Left kidney (tissue), 2 donors: ENCODE data around the gene FBXL16. TPM values are rescaled to one million over a fixed set of nuclear protein-coding genes. Genes with fewer than 3 reads are reported as not detected.

Experiments used
- DNase-seq: peaks from one replicate; pipeline ENCODE4 v3.0.0-alpha.2; 2013
- polyA plus RNA-seq: library from polyadenylated mRNA; unstranded; fragments of 120-200 nt; gene quantifications from one replicate; pipeline ENCODE4 v1.2.1, GENCODE V29; 2013; ENCODE audit not compliant: insufficient read length

Gene FBXL16
- polyA plus RNA-seq, 1 donor = 0.75 TPM

DNA sequence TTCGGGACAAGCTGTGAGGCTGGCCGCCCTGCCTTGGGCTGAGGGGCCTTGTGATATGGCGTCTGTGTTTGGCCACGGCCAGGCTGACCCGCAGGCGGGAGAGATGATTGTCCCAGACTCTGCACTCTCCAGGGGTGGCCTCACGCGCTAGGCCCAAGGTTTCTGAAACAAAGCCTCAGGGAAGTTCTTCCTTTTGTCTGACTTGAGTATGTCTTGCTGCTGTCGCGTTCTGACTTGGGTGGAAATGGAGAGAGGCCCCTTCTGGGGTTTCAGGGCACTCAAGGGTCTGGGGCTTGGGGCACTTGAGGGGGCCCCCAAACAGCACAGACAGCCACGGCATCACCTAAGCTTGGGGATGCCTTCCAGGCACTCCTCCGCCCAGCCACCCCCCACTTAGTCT is 5.5 kb upstream of the FBXL16 start:
- DNase-seq = no peak

GRCh38 chr16:710500-711075 is 5.0 kb upstream of the FBXL16 start:
- DNase-seq = no peak

DNA sequence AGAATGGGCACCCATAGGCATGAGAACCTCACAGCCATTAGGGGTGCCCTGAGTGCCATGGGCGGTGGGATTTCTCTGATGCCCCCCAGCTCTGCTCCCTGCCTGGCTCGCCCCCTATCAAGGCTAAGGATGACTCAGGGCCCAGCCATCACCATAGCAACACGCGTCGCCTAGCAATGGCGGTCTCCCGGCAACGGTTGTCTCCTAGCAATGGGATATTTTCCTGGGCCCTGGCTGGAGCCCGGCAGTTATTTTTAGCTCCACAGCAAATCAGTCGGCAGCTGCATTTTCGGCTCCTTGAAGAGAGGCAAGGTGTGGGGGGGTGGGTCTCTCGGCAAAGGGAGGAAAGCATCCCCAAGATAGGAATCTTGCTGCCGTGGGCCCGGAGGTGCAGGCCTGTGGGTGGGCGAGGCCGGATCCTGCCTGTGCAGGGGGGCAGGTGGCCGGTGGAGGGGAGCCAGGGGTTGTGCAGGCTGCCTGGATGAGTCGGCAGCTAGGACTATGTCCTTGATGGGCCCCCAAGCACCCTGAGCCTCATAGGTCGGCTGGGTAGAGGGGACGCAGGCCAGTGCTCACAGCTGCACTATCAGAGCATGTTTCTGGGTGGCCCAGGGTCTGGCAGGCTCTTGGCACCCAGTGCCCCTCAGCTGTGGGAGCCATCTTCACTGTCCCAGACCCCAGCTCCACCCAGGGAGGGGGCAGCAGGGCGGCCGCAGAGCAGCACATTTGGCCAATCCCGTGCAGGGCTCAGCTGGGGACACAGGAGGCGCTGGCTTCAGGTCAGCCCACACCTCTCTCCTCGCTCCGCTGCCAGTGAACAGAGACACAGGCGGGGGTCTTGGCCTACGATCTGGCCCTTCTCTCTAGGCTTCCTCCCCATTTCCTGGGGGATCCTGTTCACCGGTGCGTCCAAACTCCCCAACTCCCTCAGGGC is 4.2 kb upstream of the FBXL16 start:
- DNase-seq = no peak

- no peak for DNase-seq
These were observed 3.4 kb upstream of the FBXL16 start for GRCh38 chr16:708959-709358.

DNA sequence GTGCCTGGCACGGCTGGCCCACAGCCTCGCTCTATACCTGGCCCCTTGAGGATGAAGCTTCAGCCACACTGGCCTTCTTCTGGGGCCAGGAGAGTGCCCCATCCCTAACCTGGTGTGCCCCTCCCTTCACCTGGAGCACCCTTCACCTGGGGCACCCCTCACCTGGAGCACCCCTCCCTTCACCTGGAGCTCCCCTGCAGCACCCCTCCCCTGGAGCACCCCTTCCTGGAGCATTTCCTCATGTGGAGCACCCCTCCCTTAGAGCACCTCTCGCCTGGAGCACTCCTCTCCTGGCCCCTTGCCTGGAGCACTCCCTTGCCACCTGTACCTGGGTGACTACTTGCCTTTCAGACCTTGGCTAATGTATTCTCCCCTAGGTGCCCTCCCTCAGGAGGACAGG is 2.4 kb upstream of the FBXL16 start:
- no peak for DNase-seq

DNA sequence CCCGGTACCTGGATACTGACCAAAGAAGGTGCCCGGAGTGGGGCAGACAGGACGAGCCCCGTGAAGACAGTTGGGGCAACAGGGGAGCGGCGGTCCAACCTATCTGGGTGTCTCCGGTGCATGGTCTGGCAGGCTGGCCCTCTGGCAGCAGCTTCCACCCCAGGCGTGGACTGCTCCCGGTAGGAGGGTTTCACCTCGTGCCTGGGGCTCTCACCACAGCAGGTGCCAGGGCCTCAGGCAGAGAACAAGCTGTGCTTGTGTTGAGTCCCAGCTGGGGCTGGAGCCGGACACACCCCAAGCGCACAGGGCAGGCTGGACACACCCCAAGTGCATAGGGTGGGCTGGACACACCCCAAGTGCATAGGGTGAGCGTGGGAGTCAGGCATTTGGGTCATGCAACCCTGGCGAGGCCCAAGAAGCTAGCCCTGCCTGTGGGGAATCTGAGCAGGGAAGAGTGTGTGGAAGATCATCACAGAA is 1.5 kb upstream of the FBXL16 start:
- DNase-seq = no peak

DNA sequence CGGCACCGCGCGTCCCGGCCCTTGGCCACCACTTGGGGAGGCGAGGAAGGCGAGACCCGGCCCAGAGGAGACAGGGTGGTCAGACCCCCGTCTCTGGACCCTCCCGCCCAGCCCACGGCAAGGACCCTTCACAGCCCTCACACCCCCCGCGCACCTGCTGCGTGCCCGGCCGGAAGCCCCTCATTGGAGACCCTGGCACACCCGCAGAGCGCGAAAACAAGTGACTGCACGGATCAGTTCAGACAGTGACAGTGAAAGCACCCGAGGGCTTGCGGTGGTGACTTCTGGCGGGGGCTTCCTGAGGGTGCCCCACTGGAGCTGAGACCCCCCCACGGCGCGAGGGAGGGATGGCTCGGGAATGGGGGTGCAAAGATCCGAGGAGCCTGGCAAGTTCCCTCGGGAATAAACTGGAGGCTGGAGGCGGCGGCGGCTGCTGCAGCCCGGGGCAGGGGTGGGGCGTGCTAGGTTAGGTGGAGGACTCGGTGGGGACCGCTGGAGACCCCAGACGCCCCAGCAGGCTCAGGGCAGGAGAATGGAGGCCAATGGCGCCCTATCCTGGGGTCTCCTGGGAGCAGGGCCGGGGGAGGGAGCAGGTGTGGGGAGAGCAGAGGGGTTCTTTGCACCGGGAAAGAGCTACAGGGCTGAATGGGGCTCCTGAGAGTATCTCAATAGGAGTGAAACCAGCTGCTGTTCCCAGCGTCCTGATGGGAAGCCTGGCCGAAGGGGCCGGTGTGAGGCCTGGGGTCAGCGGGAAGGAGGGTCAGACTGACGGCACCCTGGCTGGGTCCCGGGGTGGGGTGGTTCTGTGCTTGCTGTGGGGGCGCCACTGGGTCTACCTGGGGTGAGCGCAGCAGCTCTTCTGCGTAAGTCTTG is 824 bp upstream of the FBXL16 start:
- DNase-seq = no peak

- DNase-seq = no peak
These were observed 835 bp downstream of the FBXL16 start for GRCh38 chr16:704552-705380.

DNA sequence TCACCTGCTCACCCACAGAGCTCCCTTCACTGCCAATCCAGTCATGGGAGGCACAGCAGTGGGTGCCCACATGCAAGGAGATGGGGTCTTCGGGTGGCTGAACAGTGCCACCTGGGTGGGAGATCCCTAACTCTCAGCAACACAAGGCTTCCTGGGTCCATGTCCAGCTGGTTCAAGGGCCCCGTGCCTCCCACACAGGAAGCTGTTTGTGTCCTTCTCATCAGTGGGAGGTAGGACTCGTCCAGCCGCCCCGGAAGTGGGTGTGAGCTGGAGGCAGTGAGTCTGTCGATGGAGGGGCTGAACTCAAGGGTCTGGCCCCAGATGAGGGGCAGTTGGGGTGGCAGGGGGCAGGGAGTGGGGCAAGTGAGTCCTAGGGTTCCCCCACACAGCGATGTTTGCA is 1.6 kb downstream of the FBXL16 start:
- DNase-seq = no peak

GRCh38 chr16:703406-703805 is 2.2 kb downstream of the FBXL16 start:
- DNase-seq = no peak

DNA sequence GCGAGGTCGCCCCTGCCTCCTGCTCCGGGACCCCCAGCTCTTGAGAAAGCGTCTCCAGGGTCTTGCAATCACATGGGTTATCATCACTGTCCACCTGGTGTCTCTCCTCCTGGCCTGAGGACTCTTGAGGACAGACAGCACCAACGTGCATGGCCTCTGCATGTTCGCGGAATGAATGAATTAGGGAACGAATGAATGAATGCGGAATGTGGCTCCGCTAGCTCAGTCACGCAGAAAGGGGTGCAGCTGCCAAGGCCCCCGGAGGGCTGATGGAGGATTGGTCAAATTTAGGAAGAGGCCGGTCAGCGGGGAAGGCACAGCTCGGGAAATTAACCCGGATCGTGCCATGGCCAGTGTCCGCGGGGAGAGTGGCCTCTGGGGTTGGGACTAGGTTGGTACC is 3.3 kb downstream of the FBXL16 start:
- no peak for DNase-seq

DNA sequence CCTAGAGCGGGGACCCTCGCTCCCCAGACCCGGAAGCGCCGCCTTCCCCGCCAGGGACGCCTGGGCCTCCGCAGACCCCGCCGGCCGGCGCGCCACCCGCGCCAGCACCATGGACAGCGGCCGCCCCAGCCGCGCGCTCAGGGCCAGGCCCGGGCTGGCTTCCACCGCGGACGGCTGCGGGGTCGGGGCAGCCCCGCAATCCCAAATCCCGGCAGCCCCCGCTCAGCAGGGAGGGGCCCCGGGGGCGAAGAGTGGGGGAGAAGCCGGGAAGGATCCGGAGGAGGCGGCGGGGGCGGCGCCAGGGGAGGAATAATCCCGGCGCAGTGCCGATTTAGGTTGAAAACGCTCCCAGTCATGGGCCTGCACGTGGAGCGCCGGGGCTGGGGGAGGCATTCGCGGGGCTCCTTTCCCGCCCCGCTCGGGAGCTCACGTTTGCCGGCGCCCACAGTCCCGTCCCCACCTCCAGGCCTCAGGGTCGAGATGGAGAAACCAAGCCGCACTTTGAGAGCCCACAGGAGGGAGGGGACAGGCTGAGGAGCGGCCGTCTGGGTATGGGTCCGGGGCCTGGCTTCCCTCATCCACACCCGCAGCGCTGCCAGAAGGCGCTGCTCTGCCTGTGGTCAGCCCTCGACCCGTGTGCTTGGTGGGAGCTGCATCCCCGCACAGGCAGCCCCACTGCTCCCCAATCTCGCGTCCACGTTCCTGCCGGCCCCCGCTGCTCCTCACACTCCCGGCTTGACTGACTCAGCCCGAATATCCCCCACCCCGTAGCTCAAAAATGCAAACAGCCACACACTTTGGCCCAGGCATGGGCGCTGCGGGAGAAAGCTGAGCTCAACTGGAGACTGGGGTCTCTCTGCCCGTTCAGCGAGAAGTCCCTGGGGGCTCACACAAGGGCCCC is 4.7 kb downstream of the FBXL16 start:
- peak; percentile 49 for DNase-seq

DNA sequence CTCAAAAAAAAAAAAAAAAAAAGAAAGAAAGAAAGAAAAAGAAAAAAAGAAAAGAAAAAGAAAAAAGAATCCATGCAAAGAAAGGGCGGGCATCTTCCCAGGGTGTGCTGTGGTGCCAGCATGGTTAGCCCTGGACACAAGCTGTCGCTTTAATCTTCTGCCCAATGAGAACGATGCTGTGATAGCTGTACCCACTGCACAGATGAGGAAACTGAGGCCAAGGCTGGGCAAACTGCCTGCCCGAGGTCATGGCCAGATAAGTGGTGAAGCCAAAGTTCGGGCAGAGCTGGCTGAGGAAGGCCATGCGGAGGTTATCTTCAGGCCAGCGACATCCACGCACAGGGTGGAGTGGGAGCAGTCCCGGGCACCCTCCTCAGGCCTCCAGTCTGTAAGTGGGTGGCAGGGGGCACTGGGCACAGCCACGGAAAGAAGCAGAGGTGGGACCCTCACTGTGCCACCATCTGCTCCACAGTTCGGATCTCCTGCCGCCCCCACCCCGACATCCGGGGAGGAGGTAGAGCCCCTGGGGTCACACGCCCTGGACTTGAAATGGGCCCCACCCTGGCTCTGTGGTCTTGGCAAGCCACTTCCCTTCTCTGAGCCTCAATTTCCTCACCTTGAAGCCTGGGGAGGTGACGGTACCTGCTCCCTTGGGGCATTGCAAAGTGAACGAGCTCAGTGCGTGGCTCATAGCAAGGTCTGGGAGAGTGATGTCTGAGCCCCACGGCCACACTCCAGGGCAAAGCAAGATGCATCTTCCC is 6.5 kb downstream of the FBXL16 start:
- no peak for DNase-seq

GRCh38 chr16:695355-696089 is 10.1 kb downstream of the FBXL16 start:
- no peak for DNase-seq

- no peak for DNase-seq
These were observed 10.7 kb downstream of the FBXL16 start for GRCh38 chr16:694863-695354.

DNA sequence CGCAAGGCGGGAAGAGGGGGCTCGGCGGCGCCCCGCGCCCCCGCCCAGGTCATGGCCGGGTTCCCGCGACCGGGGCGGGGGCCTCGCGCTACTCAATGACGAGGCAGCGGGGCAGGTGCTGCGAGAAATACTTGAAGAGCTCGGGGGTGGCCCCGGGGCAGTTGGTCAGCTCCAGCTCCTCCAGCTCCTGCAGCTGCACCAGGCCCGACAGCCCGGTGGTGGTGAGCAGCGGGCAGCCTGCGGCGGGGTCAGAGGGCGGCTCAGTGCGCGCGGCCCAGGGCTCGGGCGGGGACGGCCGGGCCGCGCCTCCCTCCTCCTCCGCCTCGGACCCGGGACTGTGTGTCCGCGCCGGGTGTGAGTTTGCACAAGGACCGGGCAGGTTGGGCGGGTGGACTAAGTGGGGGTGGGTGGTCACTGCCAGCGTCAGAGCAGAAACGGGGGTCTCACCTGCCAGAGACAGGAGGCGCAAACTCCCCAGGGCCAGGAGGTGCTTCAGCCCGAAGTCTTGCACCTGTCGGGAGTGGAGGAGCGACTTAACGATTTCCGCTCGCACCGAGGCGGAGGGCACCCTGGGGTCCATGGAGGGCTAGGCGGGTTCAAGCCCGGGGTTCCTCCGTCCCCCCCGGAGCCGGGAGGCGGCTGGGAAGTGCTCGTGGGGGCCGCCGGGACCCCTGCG is 11.3 kb downstream of the FBXL16 start:
- no peak for DNase-seq

GRCh38 chr16:693766-694165 is 11.8 kb downstream of the FBXL16 start:
- DNase-seq = no peak

DNA sequence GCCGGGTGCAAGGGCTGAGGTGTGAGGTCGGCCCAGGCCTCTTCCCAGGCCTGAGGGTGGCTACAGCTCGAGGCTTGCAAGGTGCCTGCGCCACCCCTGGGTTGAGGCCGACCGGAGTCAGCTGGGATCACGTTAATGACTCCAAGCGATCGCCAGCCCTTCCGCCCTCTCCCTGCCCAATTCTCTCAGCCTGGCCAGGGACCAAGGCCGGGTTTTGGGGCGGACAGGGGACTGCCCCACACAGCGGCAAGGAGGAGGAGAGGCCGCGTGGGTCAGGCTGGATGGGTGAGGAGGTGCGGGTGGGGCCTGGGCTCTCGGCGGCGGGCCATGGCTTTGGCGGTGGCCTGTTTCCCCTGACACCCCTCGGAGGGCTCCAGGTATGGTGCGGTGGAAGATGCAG is 12.2 kb downstream of the FBXL16 start:
- DNase-seq = no peak
